ENCODE measurements around the gene TBC1D14.
"Not testable (repeated sequence)": the region's sequence is repeated elsewhere in the genome, so short reads cannot be mapped to it uniquely, and the experiment has no call there.

The TBC1D14 gene

GRCh38 chr4:6909113-6909969 is at the start of gene TBC1D14:
TBC1D14 (plus strand) TSS chr4:6909826; CDS start chr4:6923390, 13,564 bp downstream.
- DNase-seq, result no peak

GRCh38 chr4:6868386-6868785 is 41.2 kb upstream of the TBC1D14 start:
- no peak for DNase-seq

GRCh38 chr4:6869944-6870343 is 39.7 kb upstream of the TBC1D14 start:
- DNase-seq, result no peak

GRCh38 chr4:6873291-6873690 is 36.3 kb upstream of the TBC1D14 start:
- DNase-seq, result no peak

- DNase-seq, result no peak
Observed at GRCh38 chr4:6873792-6874461, 35.7 kb upstream of the TBC1D14 start.

GRCh38 chr4:6874981-6875380 is 34.6 kb upstream of the TBC1D14 start:
- no peak for DNase-seq

GRCh38 chr4:6875431-6875831 is 34.2 kb upstream of the TBC1D14 start:
- no peak for DNase-seq

- DNase-seq, result no peak
Observed at GRCh38 chr4:6876440-6876839, 33.2 kb upstream of the TBC1D14 start.

GRCh38 chr4:6877067-6877466 is 32.6 kb upstream of the TBC1D14 start:
- no peak for DNase-seq

GRCh38 chr4:6878451-6879059 is 31.1 kb upstream of the TBC1D14 start:
- DNase-seq, result no peak

- DNase-seq, result no peak
Observed at GRCh38 chr4:6880691-6881090, 28.9 kb upstream of the TBC1D14 start.

GRCh38 chr4:6881908-6882307 is 27.7 kb upstream of the TBC1D14 start:
- DNase-seq, result no peak

GRCh38 chr4:6884341-6884870 is 25.2 kb upstream of the TBC1D14 start:
- no peak for DNase-seq

GRCh38 chr4:6885953-6886557 is 23.6 kb upstream of the TBC1D14 start:
- DNase-seq, result peak; percentile 45

GRCh38 chr4:6886886-6887285 is 22.7 kb upstream of the TBC1D14 start:
- no peak for DNase-seq

- no peak for DNase-seq
Observed at GRCh38 chr4:6887591-6888371, 21.8 kb upstream of the TBC1D14 start.

- DNase-seq, result no peak
Observed at GRCh38 chr4:6888506-6889071, 21.0 kb upstream of the TBC1D14 start.

- no peak for DNase-seq
Observed at GRCh38 chr4:6889101-6889735, 20.4 kb upstream of the TBC1D14 start.

GRCh38 chr4:6889736-6890324 is 19.8 kb upstream of the TBC1D14 start:
- DNase-seq, result no peak

GRCh38 chr4:6890358-6890757 is 19.3 kb upstream of the TBC1D14 start:
- DNase-seq, result no peak

- not testable (repeated sequence) for DNase-seq
Observed at GRCh38 chr4:6890971-6891370, 18.7 kb upstream of the TBC1D14 start.
